ENCODE data around the gene C2CD4C.

DNA sequence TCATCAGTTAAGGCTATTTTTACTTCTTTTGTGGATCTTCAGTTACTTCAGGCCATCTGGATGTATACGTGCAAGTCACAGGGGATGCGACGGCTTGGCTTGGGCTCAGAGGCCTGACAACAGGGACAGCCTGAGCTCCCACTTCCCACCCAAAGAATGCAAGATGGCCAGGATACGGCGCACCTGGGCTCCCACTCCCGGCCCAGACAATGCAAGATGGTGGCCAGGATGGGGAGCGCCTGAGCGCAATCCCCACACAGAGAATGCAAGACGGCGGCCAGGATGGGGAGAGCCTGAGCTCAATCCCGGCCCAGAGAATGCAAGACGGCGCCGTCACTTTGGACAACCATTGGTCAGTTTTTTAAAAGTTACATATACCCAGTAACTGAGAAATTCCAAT lies 39.1 kb downstream of the C2CD4C start:
- TF ChIP-seq, protein P1, sequence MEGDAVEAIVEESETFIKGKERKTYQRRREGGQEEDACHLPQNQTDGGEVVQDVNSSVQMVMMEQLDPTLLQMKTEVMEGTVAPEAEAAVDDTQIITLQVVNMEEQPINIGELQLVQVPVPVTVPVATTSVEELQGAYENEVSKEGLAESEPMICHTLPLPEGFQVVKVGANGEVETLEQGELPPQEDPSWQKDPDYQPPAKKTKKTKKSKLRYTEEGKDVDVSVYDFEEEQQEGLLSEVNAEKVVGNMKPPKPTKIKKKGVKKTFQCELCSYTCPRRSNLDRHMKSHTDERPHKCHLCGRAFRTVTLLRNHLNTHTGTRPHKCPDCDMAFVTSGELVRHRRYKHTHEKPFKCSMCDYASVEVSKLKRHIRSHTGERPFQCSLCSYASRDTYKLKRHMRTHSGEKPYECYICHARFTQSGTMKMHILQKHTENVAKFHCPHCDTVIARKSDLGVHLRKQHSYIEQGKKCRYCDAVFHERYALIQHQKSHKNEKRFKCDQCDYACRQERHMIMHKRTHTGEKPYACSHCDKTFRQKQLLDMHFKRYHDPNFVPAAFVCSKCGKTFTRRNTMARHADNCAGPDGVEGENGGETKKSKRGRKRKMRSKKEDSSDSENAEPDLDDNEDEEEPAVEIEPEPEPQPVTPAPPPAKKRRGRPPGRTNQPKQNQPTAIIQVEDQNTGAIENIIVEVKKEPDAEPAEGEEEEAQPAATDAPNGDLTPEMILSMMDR (IDR thresholded peaks at IDR 0.05; ENCODE audit: poor library complexity, severe bottlenecking), result no peak
- TF ChIP-seq TAF1 (IDR thresholded peaks at IDR 0.05; ENCODE audit: low read depth), result no peak

Measured in neural cell (in vitro differentiated cells).